Stimulated activated CD4-positive, alpha-beta T cell treated with anti-CD3 and anti-CD28 coated beads, Interleukin-15, amount 100 ng/mL, for 1 hour (primary cell): ENCODE measurements around the gene CD3D.

Experiments
- DNase-seq, 2 donors: peaks; one replicate each; pipeline ENCODE4 v3.0.0-alpha.2; 2020; ENCODE audit warnings: low read depth in 1 of 2, low spot score in 1 of 2

Gene CD3D

DNA sequence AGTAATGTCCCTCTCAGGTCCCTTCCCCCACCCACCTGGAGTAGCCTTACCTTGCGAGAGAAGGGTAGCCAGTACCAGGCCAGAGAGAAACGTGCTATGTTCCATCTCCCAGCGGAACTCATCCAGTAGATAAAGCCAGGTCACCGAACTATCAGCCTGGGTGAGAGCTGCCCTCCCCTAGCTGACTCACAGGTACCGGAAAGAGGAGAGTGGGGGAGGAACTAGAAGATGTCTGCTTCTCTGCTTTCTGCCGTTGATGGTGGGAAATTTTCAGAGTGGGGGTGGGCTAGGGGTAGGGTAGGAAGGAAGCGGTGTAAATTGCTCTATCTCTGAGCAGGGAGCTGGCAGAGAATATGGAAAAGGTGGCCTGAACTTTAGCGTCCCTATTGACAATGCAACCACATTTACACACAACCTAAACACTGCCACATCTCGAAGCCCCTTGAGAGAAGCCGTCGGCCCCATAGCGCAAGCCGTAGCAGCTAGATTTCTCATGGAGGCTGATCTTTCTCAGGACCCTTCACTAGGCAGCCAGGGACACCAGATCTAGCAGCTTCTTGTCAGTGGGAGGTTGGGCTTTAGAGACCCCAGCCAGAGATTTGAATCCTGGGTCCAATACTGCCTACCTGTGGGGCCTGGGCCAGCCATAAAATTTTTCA, at the start of gene CD3D:
CD3D (minus strand) TSS at position 203 of the 659 bp plus-strand sequence; CDS start at position 105, 98 bp downstream.
- DNase-seq = peak in 1 of 2 donors; percentile 40

DNA sequence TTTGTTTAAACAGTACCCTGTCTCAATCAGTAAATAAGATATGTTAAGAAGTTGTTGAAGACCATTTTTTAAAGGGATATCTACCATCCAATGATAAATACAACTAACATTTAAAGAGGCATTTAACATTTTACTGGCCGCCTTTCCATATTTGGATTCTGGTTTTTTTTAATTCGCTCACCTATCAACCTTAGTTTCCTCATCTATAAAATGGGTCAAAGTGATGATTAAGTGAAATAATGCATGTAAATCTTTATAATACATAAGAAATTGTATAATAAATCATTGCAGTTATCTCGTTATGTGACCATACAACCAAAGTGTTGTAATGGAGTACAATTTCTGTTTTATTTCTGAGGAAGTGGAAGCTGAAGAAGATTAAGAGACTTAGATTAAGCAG, 41.2 kb upstream of the CD3D start:
- no peak for DNase-seq

DNA sequence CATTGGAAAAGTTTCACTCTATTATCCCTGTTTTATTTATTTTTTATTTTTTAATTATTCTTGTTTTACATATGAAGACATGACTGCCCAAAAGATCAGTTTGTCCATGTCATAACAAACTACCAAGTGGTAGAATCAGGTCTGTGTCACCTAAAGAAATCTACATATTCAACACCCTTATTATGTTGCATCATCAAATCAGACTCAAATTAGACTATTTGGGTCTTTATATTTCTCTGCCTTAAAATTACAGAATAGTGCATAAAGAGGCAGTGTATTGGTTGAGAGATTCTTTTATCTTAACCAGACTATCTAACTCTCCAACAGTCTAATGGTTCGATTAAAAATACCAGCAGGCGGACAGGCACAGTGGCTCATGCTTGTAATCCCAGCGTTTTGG, 40.4 kb upstream of the CD3D start:
- DNase-seq = no peak

DNA sequence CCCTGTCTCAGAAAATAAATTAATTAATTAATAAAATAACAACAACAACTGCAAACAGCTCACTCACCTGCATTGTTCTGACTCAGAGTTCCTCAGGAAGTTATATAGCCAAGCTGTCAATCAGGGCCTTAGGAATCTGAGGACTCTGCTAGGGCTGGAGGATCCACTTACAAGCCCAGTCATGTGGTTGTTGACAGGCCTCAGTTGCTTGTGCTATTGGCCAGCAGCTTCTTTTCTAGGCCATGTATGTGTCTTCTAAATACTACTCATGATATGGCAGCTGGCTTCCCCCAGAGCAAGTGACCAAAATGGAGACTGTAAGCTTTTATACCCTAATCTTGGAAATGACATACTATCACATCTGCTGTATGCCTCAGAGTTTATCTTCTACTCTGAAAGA, 38.1 kb upstream of the CD3D start:
- no peak for DNase-seq

DNA sequence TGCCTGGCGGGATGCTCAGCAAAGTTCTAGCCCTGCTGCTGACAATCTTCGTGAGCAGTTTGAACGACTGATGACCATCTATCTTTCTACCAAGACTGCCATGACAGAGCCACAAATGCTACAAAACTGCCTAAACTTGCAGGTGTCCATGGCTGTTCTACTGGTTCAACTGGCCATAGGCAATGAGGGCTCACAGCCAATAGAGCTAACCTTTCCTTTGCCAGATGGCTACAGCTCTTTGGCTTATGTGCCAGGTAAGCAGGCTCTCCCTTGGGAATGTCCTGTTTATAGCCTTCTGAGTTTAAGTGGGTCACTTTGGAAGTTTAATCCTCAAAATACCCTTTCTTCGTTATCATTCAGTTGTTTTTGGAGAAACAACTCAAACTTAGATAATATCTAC, 37.0 kb upstream of the CD3D start:
- DNase-seq = no peak

DNA sequence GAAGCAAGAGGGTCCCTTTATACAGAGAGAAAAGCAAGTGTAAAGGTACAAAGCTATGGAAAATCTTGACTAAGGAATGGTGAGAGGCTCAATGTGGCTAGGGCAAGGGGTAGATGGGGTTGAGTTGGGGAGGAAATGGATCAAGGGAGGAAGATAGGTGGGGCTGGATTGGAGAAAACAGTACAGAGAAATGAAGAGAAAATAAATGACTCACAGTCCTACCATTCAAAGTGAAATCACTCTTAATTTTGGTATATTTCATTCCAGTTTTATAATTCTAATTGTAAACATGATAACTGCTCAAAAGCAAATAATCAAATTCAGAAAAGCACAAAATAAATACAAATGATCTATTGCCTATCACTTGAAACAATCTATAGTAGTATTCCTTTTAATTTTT, 33.5 kb upstream of the CD3D start:
- no peak for DNase-seq

DNA sequence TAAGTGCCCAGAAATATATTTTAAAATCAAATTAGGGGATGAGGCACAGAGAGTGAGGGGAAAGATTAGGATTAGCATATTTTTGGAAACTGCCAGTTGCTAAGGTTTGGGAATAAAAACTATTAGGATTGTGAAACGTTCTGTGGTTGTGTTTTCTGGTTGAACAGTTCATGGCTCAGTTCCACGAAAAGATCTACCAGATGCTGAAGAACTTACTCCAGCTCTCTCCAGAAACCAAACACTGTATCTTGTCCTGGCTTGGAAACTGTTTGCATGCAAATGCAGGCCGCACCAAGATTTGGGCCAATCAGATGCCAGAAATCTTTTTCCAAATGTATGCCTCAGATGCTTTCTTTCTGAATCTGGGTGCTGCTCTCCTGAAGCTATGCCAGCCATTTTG, 32.2 kb upstream of the CD3D start:
- DNase-seq = no peak

DNA sequence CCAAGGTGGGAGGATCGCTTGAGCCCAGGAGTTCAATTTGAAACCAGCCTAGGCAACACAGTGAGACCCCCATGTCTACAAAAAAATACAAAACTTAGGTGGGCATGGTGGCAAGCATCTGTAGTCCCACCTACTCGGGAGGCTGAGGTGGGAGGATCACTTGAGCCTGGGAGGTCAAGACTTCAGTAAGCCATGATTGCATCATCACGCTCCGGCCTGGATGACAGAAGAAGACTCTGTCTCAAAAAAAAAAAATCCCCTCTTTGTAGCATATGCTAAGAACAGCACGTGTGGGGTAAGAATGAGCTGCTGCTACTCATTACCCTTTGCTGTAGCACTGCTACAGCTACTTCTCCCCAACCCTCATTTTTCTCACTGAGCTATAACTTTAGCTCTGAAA, 31.4 kb upstream of the CD3D start:
- no peak for DNase-seq

DNA sequence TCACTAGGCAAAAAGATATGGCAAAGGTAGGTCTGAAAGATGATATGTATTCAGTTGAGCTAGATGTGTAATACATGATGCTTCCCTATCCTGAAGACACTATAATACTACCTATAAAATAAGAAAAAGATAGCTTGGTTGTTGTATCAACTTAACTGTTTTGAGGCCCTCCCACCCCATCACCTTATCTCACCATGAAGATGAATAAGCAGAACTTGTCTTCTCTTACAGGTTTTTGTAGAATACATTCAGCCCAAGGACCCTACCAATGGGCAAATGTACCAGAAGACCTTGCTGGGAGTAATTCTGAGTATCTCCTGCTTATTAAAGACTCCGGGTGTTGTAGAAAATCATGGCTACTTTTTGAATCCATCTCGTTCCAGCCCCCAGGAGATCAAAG, 30.8 kb upstream of the CD3D start:
- no peak for DNase-seq

DNA sequence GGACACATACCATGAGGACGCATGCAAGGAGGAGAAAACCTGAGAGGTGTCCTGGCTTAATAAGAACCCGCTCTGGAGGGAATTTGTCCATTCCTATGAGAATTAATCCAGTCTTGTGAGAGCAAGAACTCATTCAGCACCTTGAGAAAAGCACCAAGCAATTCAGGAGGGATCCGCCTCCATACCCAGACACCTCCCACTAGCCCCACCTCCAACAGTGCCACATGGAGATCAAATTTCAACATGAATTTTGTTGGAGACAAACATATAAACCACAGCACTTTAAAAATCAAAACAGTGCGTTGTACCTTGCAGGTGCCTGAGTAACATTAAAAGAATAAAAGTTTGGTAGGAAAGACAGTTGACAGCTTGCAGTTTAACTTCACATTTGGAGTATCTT, 28.3 kb upstream of the CD3D start:
- DNase-seq = no peak

DNA sequence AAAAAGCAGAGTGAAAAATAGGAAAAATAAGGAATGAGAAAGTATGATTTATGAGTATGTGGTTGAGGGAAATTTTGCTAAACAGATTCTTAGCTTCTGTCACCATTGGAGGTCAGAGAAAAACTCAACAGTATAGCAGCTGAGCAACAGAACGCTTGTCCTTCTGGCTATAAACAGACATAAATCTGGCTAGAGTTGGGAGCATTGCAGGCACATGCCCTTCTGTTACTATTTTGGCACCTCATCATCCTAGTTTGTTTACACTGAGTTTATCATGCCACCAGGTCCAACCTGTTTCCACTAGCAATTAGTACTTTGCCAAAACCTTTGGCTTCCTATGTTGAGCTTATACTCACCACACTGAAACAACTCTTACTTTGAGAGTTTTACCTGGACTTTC, 23.8 kb upstream of the CD3D start:
- DNase-seq = no peak

DNA sequence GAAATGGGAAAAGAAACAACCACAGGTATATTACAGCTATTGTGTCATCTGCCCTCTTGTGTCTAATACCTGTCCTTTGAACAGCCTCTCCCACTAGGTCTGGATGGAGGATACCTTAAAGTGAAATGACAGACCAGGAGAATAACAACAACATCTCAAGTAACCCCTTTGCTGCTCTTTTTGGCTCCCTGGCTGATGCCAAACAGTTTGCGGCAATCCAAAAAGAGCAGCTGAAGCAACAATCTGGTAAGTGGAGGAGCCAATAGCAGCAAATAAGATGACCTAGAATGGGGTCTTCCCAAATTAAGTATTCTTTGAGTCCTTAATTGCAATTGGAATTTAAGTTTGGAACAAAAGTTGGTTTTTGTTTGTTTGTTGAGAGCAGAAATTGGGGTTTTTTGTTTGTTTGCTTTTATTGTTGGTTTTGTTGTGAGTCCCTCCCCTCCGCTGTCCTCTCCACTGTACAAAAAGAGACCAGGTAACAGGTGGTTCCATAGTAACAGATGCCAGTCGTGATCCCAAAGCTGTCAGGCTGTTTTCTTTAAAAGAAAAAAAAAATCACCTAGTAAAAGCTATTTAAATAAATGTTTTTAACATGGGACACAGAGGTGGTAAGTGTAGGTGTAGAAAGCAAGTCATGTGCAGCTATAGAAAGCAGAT, 22.6 kb upstream of the CD3D start:
- DNase-seq = no peak

DNA sequence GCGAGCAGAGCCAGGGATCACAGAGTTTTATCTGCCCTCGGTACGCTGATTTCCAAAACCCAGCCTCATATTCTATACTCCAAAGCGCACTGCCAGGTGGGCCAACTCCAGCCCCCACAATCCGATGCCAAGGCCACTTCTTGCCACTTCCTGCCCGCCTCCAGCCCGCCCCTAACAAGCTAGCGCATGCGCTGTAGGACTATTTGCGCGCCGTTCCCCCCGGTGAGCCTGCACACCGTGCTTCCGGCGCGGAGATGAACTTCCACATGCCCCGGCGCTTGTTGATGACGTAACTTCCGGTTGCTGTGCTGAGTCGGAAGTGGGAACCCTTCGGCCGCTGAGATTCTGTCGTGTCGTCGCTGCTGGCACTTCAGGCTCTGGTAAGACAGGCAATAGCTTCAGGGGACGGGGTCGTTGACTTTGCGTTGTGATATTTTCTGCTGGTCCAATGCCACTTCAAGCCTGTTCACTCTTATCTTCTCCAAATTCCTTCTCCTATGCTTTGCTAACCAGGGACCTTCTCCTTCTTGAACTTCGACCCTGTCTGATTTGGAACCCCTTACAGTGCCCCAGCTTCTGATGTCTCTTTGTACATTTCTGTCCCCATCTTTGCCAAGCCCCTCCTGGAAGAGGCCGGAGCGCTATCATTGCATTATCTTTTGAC, 16.9 kb upstream of the CD3D start, which contains the start of gene UBE4A:
UBE4A (plus strand) TSS at position 306 of the 664 bp plus-strand sequence. CDS start 5,481 bp downstream, outside the sequence.
- peak; percentile 94 to 97 for DNase-seq

DNA sequence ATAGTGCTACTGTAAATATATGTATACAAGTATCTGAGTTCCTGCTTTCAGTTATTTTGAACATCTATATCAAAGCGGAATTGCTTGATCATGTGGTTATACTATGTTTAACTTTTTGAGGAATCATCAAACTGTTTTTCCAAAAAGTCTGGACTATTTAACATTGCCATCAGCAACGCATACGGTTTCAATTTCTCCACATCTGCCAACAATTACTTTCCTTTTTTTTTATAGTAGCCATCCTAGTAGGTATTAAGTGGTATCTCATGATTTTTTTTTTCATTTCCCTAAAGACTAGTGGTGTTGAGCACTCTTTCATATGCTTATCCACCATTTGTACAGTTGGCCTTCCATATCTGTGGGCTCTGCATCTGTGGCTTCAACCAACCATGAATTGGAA, 15.6 kb upstream of the CD3D start:
- DNase-seq = no peak

DNA sequence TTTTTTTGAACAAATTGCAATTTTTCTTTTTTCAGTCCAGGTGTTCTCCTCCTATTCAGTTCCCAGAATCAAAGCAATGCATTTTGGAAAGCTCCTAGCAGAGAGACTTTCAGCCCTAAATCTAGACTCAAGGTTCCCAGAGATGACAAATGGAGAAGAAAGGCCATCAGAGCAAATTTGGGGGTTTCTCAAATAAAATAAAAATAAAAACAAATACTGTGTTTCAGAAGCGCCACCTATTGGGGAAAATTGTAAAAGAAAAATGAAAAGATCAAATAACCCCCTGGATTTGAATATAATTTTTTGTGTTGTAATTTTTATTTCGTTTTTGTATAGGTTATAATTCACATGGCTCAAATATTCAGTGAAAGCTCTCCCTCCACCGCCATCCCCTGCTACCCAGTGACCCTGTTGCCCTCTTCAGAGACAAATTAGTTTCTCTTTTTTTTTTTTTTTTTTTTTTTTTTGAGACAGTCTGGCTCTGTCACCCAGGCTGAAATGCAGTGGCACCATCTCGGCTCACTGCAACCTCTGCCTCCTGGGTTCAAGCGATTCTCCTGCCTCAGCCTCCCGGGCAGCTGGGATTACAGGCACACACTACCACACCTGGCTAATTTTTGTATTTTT, 10.7 kb upstream of the CD3D start:
- no peak for DNase-seq

DNA sequence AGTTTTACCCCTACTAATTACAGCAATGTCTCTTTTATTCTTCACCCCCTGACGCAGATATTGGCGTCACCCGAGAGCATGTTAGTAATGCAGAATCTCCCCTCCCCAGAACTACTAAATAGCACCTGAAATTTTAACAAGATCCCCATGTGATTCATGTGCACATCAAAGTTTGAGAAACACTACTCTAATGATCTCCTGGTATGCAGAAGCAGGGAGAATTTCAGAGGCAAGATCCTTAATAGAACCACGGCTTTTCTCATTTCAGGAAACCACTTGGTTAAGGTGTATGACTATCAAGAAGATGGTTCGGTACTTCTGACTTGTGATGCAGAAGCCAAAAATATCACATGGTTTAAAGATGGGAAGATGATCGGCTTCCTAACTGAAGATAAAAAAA, 7.0 kb upstream of the CD3D start:
- no peak for DNase-seq

DNA sequence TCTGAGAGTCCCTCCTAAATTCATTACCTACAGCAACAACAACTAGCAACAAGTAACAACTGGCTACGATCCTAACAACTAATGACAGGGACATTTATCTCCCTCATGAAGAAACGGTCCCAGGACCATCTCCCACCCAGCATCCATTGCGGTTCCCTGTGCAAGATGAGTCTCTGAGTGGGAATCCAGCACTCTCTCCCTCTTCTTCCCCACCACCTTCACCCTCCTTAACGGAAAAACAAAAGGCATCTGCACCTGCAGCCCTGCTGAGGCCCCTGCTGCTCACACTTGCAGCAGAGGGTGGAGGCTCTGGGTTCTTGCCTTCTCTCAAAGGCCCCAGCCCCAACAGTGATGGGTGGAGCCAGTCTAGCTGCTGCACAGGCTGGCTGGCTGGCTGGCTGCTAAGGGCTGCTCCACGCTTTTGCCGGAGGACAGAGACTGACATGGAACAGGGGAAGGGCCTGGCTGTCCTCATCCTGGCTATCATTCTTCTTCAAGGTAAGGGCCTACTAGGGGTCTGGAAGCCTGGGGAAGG, 1.5 kb upstream of the CD3D start, which contains the start of gene CD3G:
CD3G (plus strand) TSS at position 364 of the 535 bp plus-strand sequence; CDS start at position 444, 80 bp downstream.
- DNase-seq = peak; percentile 45 to 58

DNA sequence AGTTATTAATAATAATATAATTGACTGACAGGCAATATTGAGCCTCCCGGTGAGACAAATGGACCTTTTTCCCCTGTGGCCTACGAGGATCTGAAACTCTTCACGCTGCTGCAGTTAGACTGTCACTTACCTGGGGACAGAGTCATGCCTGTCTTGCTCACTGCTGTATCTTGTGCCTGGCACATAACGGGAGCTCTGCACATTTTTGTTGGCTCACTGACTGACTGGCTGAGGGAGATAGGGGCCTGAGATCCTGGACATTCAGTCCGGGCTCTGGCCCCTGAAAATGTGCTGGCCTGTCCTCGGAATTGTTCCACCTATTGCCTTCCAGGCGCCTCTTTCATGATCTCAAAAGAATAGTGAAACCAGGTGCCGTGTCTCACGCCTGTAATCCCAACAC, 743 bp upstream of the CD3D start:
- no peak for DNase-seq

DNA sequence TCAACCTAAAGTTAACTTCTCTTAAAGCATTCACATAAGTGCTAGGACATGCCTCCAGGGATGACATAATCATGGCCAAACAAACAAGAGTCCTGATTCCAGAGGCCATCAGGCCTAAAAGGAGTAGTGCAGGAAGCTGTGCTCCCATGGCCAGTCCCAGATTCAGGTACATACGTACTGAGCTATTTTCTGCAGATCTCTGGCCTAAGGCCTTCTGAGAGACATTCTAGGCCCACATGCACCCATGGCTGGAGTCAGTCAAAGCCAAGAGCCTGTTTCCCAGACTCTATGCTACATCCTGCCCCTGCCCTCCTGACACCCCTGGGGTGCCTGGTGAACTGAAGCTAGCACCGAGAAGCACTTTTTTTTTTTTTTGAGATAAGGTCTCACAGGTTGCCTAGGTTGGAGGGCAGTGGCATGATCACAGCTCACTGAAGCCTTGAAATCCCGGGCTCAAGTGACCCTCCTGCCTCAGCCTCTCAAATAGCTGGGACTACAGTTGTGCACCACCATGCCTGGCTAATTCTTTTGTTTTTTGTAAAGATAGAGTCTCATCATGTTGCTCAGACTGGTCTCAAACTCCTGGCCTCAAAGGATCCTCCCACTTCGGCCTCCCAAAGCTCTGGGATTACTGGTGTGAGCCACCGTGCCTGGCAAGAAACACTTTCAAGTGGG, 553 bp downstream of the CD3D start:
- no peak for DNase-seq

DNA sequence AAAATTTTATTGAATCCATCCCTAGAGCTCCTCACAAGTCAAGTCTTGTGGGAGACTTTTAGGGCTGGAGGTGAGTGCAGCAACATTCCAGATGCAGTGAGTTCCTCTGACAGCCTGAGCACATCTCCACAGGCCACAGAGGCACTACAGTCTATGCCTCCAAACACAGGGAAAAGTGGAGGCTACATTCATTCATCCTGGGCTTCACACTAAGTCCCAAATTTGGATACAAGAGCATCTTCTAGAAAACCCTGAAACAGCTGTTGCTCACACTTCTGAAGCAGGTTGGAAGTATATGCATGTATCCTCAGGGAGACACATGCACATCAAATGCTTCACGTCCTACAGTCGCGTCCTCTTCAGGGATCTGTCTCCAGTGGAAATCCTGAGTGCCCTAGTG, 1.2 kb downstream of the CD3D start:
- DNase-seq = no peak

DNA sequence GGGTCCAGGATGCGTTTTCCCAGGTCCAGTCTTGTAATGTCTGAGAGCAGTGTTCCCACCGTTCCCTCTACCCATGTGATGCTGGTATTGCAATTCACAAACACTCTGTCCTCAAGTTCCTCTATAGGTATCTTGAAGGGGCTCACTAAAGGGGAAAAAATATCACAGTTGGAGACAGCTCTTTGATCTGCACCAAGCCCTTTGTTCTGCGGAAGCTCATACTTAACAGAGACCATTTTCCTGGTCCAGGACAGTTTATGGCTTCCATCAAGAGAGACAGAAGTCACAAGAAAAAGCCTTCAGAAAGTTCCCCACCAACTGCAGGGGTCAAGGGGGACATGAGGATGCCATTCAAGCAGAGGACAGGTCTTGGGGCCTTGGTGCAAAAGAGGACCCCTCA, 2.1 kb downstream of the CD3D start:
- DNase-seq = no peak
